HepG2 (cell line): ENCODE results near the gene ZC3H15. TPM values are rescaled to one million over a fixed set of nuclear protein-coding genes. Genes with fewer than 3 reads are reported as not detected.

Experiments used
- ARID3A ChIP-seq: IDR thresholded peaks from 2 replicates; pipeline ENCODE4 v1.6.1; 2012; ENCODE audit warnings: low read depth, low read length, improper control_type of control experiment
- EHMT2 ChIP-seq: fragments of 200-600 bp; sonication (generic); IDR thresholded peaks from 2 replicates; pipeline ENCODE4 v1.7.0; 2017; ENCODE audit warnings: antibody characterized with exemption, low read depth, low read length, borderline replicate concordance
- ERF ChIP-seq: IDR thresholded peaks from 2 replicates; pipeline ENCODE4 v1.6.1; 2018; ENCODE audit warnings: missing biosample characterization, missing genetic modification reagents
- FOXA3 ChIP-seq: IDR thresholded peaks from 2 replicates; pipeline ENCODE4 v1.6.1; 2016; ENCODE audit warnings: missing genetic modification reagents, missing compliant biosample characterization
- FOXJ3 ChIP-seq: sonication (generic); formaldehyde crosslinking; IDR thresholded peaks from 2 replicates; pipeline ENCODE4 v1.4.0; 2020; ENCODE audit warnings: missing genetic modification reagents, mild to moderate bottlenecking, borderline replicate concordance
- HDAC1 ChIP-seq: sonication (generic); formaldehyde crosslinking; IDR thresholded peaks from 2 replicates; pipeline ENCODE4 v1.5.1; 2020; ENCODE audit warnings: mild to moderate bottlenecking, missing genetic modification reagents
- HHEX ChIP-seq: IDR thresholded peaks from 2 replicates; pipeline ENCODE4 v1.6.1; 2016; ENCODE audit warnings: control low read depth
- ISL2 ChIP-seq: sonication (generic); formaldehyde crosslinking; IDR thresholded peaks from 2 replicates; pipeline ENCODE4 v1.5.0; 2020; ENCODE audit warnings: missing genetic modification reagents
- KLF11 ChIP-seq: IDR thresholded peaks from 2 replicates; pipeline ENCODE4 v1.6.1; 2016; ENCODE audit warnings: missing compliant biosample characterization
- MED1 ChIP-seq: sonication (generic); formaldehyde crosslinking; IDR thresholded peaks from 2 replicates; pipeline ENCODE4 v1.4.0; 2020; ENCODE audit warnings: missing genetic modification reagents
- MXD3 ChIP-seq: IDR thresholded peaks from 2 replicates; pipeline ENCODE4 v1.6.1; 2016; ENCODE audit warnings: mild to moderate bottlenecking, missing biosample characterization, missing genetic modification reagents
- NR2F6 ChIP-seq, 2 experiments: IDR thresholded peaks; 2 replicates each; pipeline ENCODE4 v1.6.1; 2016; ENCODE audit warnings: antibody characterized with exemption in 1 of 2, mild to moderate bottlenecking in 1 of 2
- POGK ChIP-seq: sonication (generic); formaldehyde crosslinking; conservative IDR thresholded peaks from 2 replicates; pipeline ENCODE4 v1.8.0; 2022; ENCODE audit warnings: mild to moderate bottlenecking, moderate library complexity, missing genetic modification reagents
- SIX4 ChIP-seq: sonication (generic); formaldehyde crosslinking; IDR thresholded peaks from 2 replicates; pipeline ENCODE4 v1.4.0; 2020; ENCODE audit warnings: missing genetic modification reagents
- SOX6 ChIP-seq, 2 experiments: fragments of 450-650 bp in 1 of 2; sonication (generic) in 1 of 2; formaldehyde crosslinking in 1 of 2; IDR thresholded peaks; 2 replicates each; pipeline versions ENCODE4 v1.4.0 to v1.6.1; 2017 to 2020; ENCODE audit warnings: antibody characterized with exemption in 1 of 2, mild to moderate bottlenecking in 1 of 2, missing genetic modification reagents in 1 of 2
- TBP ChIP-seq: sonication (generic); formaldehyde crosslinking; IDR thresholded peaks from 2 replicates; pipeline ENCODE4 v1.5.0; 2020; ENCODE audit warnings: missing genetic modification reagents
- ZBTB44 ChIP-seq: sonication (generic); formaldehyde crosslinking; IDR thresholded peaks from 2 replicates; pipeline ENCODE4 v1.4.0; 2020; ENCODE audit warnings: missing genetic modification reagents
- ZFP1 ChIP-seq: IDR thresholded peaks from 2 replicates; pipeline ENCODE4 v1.6.1; 2016
- ZNF282 ChIP-seq: fragments of 450-650 bp; IDR thresholded peaks from 2 replicates; pipeline ENCODE4 v1.6.1; 2018; ENCODE audit not compliant: partially characterized antibody
- ZNF335 ChIP-seq: sonication (generic); formaldehyde crosslinking; IDR thresholded peaks from 2 replicates; pipeline ENCODE4 v1.4.0; 2020; ENCODE audit warnings: missing genetic modification reagents
- ZNF362 ChIP-seq: sonication (generic); formaldehyde crosslinking; IDR thresholded peaks from 2 replicates; pipeline ENCODE4 v1.4.0; 2020; ENCODE audit warnings: missing genetic modification reagents, mild to moderate bottlenecking, borderline replicate concordance
- ZNF556 ChIP-seq: sonication (generic); formaldehyde crosslinking; IDR thresholded peaks from 2 replicates; pipeline ENCODE4 v1.4.0; 2020; ENCODE audit warnings: mild to moderate bottlenecking, missing genetic modification reagents, borderline replicate concordance
- ZNF710 ChIP-seq: sonication (generic); formaldehyde crosslinking; IDR thresholded peaks from 2 replicates; pipeline ENCODE4 v1.5.0; 2020; ENCODE audit warnings: mild to moderate bottlenecking, missing genetic modification reagents, borderline replicate concordance
- polyA plus RNA-seq, 8 experiments: library from polyadenylated mRNA; depleted of rRNA in 3 of 8; stranded (reverse) in 7 of 8; unstranded in 1 of 8; fragments of >200 nt; fragmentation: Illumina TruSeq in 4 of 8; extraction: Trizol in 4 of 8; gene quantifications; 2 replicates each; pipeline versions ENCODE4 v1.2.1 to v1.2.3, GENCODE V29; 2011 to 2016; ENCODE audit warnings: low read depth in 4 of 8, missing spikeins in 1 of 8, mixed read lengths in 1 of 8; ENCODE audit not compliant: insufficient read depth in 1 of 8
- total RNA-seq, 5 experiments: library from RNA; depleted of rRNA; stranded (reverse); fragments of >200 nt; fragmentation: Illumina TruSeq; extraction: Trizol; gene quantifications; 2 replicates each; pipeline ENCODE4 v1.2.3, GENCODE V29; 2016; ENCODE audit warnings: low read depth in 1 of 5

The ZC3H15 gene
- total and polyA plus RNA-seq, 2 of the 13 experiments (the other 11 are each of a cell fraction or from before 2014, with no cell fraction given): 84.6 to 168 TPM

- TF ChIP-seq ZBTB44 (CRISPR knock-in tag) (no peak), EHMT2 (no peak), ZNF282 (no peak), KLF11 (no peak), ARID3A (peak; percentile 80), SOX6 (IDR thresholded peaks at IDR 0.05) (no peak), SOX6 (CRISPR knock-in tag; IDR thresholded peaks at IDR 0.05) (peak; percentile 65; the same call in 1 of the 2 replicates), SIX4 (CRISPR knock-in tag) (no peak), ERF (no peak), NR2F6 (IDR thresholded peaks at IDR 0.05) (0 out of 2 replicates have a peak, but pooled peaks have one; percentile 16), NR2F6 (CRISPR knock-in tag; IDR thresholded peaks at IDR 0.05) (no peak; the same call in 1 of the 2 replicates), HDAC1 (CRISPR knock-in tag) (no peak), ZNF362 (CRISPR knock-in tag) (peak; percentile 76; the same call in 1 of the 2 replicates), FOXJ3 (no peak), POGK (CRISPR knock-in tag) (no peak), FOXA3 (CRISPR knock-in tag) (peak; percentile 65), ISL2 (CRISPR knock-in tag) (0 out of 2 replicates have a peak, but pooled peaks have one; percentile 54), ZNF710 (peak; percentile 44; the same call in 1 of the 2 replicates), HHEX (CRISPR knock-in tag) (no peak), MED1 (CRISPR knock-in tag) (peak; percentile 72), ZNF556 (CRISPR knock-in tag) (no peak), ZNF335 (CRISPR knock-in tag) (no peak), ZFP1 (CRISPR knock-in tag) (no peak), MXD3 (CRISPR knock-in tag) (no peak), TBP (CRISPR knock-in tag) (no peak)
These were observed 58.2 kb downstream of the ZC3H15 start (continued) for GRCh38 chr2:186544255-186544675.
